DOHH2 (cell line): ENCODE measurements around the gene MGP.

Experiments used
- H3F3A ChIP-seq: fragments of 200-600 bp; sonication (generic), shearing (Covaris generic); 2 replicates; pipeline ENCODE4 v1.6.0; 2016; ENCODE audit warnings: antibody characterized with exemption, mild to moderate bottlenecking; ENCODE audit not compliant: control insufficient read depth, insufficient read depth
- H3K27ac ChIP-seq: fragments of 200-600 bp; sonication (generic); 2 replicates; pipeline ENCODE4 v1.5.1; 2014; ENCODE audit warnings: low read depth, mild to moderate bottlenecking, low read length, moderate library complexity
- H3K27me3 ChIP-seq: fragments of 200-600 bp; sonication (generic); 2 replicates; pipeline ENCODE4 v1.6.1; 2014; ENCODE audit warnings: mild to moderate bottlenecking, low read length, mixed read lengths; ENCODE audit not compliant: control insufficient read depth
- H3K36me3 ChIP-seq: fragments of 200-600 bp; sonication (generic); 2 replicates; pipeline ENCODE4 v1.6.1; 2014; ENCODE audit warnings: mild to moderate bottlenecking, low read length, moderate library complexity, mixed read lengths; ENCODE audit not compliant: control insufficient read depth
- H3K4me1 ChIP-seq: fragments of 200-600 bp; sonication (generic); 2 replicates; pipeline ENCODE4 v1.6.1; 2014; ENCODE audit warnings: mild to moderate bottlenecking, low read length, mixed read lengths; ENCODE audit not compliant: control insufficient read depth
- H3K4me2 ChIP-seq: fragments of 200-600 bp; sonication (generic); 2 replicates; pipeline ENCODE4 v1.6.0; 2014; ENCODE audit warnings: mild to moderate bottlenecking, low read length, moderate library complexity
- H3K4me3 ChIP-seq: fragments of 200-600 bp; sonication (generic); 2 replicates; pipeline ENCODE4 v1.5.1; 2014; ENCODE audit warnings: mild to moderate bottlenecking, low read length, mixed read lengths
- H3K79me2 ChIP-seq: fragments of 200-600 bp; sonication (generic); 2 replicates; pipeline ENCODE4 v1.6.1; 2014; ENCODE audit warnings: mild to moderate bottlenecking, low read length, mixed read lengths; ENCODE audit not compliant: control insufficient read depth
- H3K9me2 ChIP-seq: fragments of 200-600 bp; sonication (generic); replicated peaks from 2 replicates; pipeline ENCODE4 v1.6.1; 2014; ENCODE audit warnings: mild to moderate bottlenecking, low read length, mixed read lengths; ENCODE audit not compliant: control insufficient read depth
- H3K9me3 ChIP-seq: fragments of 200-600 bp; sonication (generic); 2 replicates; pipeline ENCODE4 v1.6.1; 2014; ENCODE audit warnings: antibody characterized with exemption, low read length, mixed read lengths; ENCODE audit not compliant: control insufficient read depth, insufficient read depth
- H4K20me1 ChIP-seq: fragments of 200-600 bp; sonication (generic); 2 replicates; pipeline ENCODE4 v1.6.0; 2014; ENCODE audit warnings: low read depth, mild to moderate bottlenecking, antibody characterized with exemption, low read length, moderate library complexity; ENCODE audit not compliant: control insufficient read depth, insufficient read depth
- EZH2phosphoT487 ChIP-seq: fragments of 200-600 bp; sonication (generic); IDR thresholded peaks from 2 replicates; pipeline ENCODE4 v1.6.1; 2017; ENCODE audit warnings: borderline replicate concordance, mild to moderate bottlenecking, antibody characterized with exemption, low read length, moderate library complexity, mixed read lengths
- TF ChIP-seq, protein P1 (sequence below): fragments of 200-600 bp; sonication (generic); IDR thresholded peaks from one replicate; pipeline ENCODE4 v1.5.1; 2014; ENCODE audit warnings: antibody characterized with exemption, mild to moderate bottlenecking, low read depth, low read length; ENCODE audit not compliant: poor library complexity, severe bottlenecking

Gene MGP

DNA sequence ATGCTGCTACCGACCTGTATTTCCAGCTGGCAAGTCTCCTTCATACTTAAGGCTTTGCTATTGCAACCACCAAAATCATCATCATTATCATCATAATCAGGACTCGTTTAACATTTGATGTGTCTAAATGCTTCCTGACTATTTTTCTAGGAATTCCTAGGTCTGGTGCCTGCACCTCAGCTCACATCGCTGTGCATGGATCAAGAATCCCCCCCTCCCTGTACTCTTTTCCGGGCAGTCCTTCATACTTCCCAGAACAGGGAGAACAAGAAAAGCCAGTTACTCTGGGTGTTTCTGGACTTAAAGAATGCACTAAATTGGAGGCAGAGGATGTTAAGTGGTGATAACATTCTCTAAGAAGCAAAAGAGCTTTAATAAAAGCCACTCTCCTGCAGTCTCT lies 43.3 kb upstream of the MGP start:
- Histone ChIP-seq H3K4me2 (no peak overlapping the region), H3K4me3 (no peak overlapping the region), H3F3A (no peaks in the 10 kb centered on the region)

DNA sequence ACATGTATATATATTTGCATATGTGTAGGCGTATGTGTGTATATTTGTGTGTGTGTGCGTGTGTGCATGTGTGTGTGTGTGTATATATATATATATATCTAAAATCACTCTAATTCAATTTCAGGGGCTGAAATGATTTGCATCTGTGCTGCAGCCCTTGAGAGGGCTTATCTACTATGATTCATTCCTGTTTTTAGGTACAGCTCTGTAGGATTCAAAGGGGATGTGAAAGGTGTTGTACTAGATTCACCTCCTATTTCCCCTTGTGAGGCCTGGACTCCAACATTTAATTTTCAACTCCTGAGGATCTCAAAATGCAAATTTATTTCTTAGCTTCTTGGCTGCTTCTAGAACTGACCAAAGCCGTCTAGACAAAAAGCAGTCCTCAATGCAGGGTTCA lies 41.6 kb upstream of the MGP start:
- H3K36me3 ChIP-seq, result no peaks in the 10 kb centered on the region
- H4K20me1 ChIP-seq, result no peaks in the 10 kb centered on the region
- H3F3A ChIP-seq, result no peaks in the 10 kb centered on the region
- H3K4me1 ChIP-seq, result peaks cover 18% of the 10 kb centered on the region
- H3K27me3 ChIP-seq, result no peaks in the 10 kb centered on the region
- H3K4me3 ChIP-seq, result no peak overlapping the region
- H3K27ac ChIP-seq, result no peak overlapping the region
- no peaks in the 10 kb centered on the region for H3K79me2 ChIP-seq
- TF ChIP-seq EZH2phosphoT487, result no peak
- H3K4me2 ChIP-seq, result 0 out of 2 replicates have a peak overlapping the region, but pooled peaks have one; percentile 6
- no peaks in the 10 kb centered on the region for H3K9me2 ChIP-seq
- no peaks in the 10 kb centered on the region for H3K9me3 ChIP-seq

More for the DNA sequence above, 43.3 kb upstream of the MGP start:
- Histone ChIP-seq H3K4me1 (peaks cover 18% of the 10 kb centered on the region), H3K27ac (no peak overlapping the region), H3K36me3 (no peaks in the 10 kb centered on the region; the same call in 1 of the 2 replicates), H3K27me3 (no peaks in the 10 kb centered on the region), H3K9me3 (no peaks in the 10 kb centered on the region), H4K20me1 (no peaks in the 10 kb centered on the region), H3K9me2 (no peaks in the 10 kb centered on the region), H3K79me2 (no peaks in the 10 kb centered on the region)
- TF ChIP-seq, protein P1, sequence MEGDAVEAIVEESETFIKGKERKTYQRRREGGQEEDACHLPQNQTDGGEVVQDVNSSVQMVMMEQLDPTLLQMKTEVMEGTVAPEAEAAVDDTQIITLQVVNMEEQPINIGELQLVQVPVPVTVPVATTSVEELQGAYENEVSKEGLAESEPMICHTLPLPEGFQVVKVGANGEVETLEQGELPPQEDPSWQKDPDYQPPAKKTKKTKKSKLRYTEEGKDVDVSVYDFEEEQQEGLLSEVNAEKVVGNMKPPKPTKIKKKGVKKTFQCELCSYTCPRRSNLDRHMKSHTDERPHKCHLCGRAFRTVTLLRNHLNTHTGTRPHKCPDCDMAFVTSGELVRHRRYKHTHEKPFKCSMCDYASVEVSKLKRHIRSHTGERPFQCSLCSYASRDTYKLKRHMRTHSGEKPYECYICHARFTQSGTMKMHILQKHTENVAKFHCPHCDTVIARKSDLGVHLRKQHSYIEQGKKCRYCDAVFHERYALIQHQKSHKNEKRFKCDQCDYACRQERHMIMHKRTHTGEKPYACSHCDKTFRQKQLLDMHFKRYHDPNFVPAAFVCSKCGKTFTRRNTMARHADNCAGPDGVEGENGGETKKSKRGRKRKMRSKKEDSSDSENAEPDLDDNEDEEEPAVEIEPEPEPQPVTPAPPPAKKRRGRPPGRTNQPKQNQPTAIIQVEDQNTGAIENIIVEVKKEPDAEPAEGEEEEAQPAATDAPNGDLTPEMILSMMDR, result no peak
- no peak for TF ChIP-seq EZH2phosphoT487

DNA sequence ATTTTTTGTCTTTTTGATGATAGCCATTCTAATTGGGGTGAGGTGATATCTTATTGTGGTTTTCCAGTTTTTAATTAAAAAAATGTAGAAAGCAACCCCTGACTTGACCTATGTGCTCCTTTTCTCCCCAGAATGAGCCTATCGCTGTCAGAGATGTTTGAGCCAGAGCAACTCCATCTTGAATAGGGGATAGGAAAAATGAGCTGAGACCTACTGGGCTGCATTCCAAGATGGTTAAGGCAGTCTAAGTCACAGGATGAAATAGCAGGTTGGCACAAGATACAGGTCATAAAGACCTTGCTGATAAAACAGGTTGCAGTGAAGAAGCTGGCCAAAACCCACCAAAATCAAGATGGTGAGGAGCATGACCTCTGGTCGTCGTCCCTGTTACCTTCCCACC lies 38.9 kb upstream of the MGP start:
- no peaks in the 10 kb centered on the region for H4K20me1 ChIP-seq
- H3K27ac ChIP-seq, result no peak overlapping the region
- TF ChIP-seq, protein P1, result no peak
- no peak for TF ChIP-seq EZH2phosphoT487
- H3K9me3 ChIP-seq, result no peaks in the 10 kb centered on the region
- no peaks in the 10 kb centered on the region for H3F3A ChIP-seq
- no peaks in the 10 kb centered on the region for H3K9me2 ChIP-seq
- no peak overlapping the region for H3K4me3 ChIP-seq
- no peaks in the 10 kb centered on the region for H3K79me2 ChIP-seq
- H3K36me3 ChIP-seq, result no peaks in the 10 kb centered on the region
- H3K4me1 ChIP-seq, result peaks cover 18% of the 10 kb centered on the region
- no peak overlapping the region for H3K4me2 ChIP-seq
- no peaks in the 10 kb centered on the region for H3K27me3 ChIP-seq

DNA sequence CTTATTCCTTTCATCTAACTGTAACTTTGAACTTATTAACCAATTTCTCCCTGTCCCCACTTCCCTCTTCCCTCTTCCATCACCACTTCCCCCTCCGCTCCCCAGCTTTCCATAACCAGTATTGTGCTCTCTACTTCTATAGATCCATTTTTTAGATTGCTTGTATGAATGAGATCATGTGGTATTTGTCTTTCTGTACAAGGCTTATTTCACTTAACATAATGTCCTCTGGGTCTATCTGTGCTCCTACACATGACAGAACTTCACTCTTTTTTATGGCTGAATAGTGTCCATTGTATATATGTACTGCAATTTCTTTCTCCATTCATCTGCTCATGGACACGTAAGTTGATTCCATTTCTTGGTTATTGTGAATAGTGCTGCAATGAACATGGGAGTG lies 38.3 kb upstream of the MGP start:
- H3K4me1 ChIP-seq, result peaks cover 18% of the 10 kb centered on the region
- H3K9me2 ChIP-seq, result no peaks in the 10 kb centered on the region
- TF ChIP-seq, protein P1, result no peak
- TF ChIP-seq EZH2phosphoT487, result no peak
- no peak overlapping the region for H3K4me2 ChIP-seq
- no peak overlapping the region for H3K27ac ChIP-seq
- H3K79me2 ChIP-seq, result no peaks in the 10 kb centered on the region
- H3K36me3 ChIP-seq, result no peaks in the 10 kb centered on the region
- H3K27me3 ChIP-seq, result no peaks in the 10 kb centered on the region
- no peak overlapping the region for H3K4me3 ChIP-seq
- H4K20me1 ChIP-seq, result no peaks in the 10 kb centered on the region
- no peaks in the 10 kb centered on the region for H3F3A ChIP-seq
- no peaks in the 10 kb centered on the region for H3K9me3 ChIP-seq
